ENCODE measurements around the gene ACOX3.

ACOX3 gene

GRCh38 chr4:8400632-8401325, 39.7 kb downstream of the ACOX3 start:
- H3K27me3 ChIP-seq (ENCODE audit: insufficient read depth, low read length): no peaks in the 10 kb centered on the region
- peaks cover 6% of the 10 kb centered on the region; the same call in 1 of the 2 replicates for H3K4me1 ChIP-seq (ENCODE audit: insufficient read depth, low read length)
- H3K9ac ChIP-seq (ENCODE audit: low read depth, low read length): no peak overlapping the region
- no peak overlapping the region for H3K4me3 ChIP-seq (ENCODE audit: low read length)
- peaks cover 6% of the 10 kb centered on the region; the same call in 1 of the 2 replicates for H3K36me3 ChIP-seq (ENCODE audit: insufficient read depth, low read depth, low read length)
- H3K9me3 ChIP-seq (ENCODE audit: insufficient read depth, low read depth, low read length): no peaks in the 10 kb centered on the region
- no peak overlapping the region for H3K27ac ChIP-seq (ENCODE audit: low read length)

- Histone ChIP-seq H3K4me1 (ENCODE audit: insufficient read depth, low read length) (peaks cover 6% of the 10 kb centered on the region; the same call in 1 of the 2 replicates), H3K27ac (ENCODE audit: low read length) (no peak overlapping the region), H3K36me3 (ENCODE audit: insufficient read depth, low read depth, low read length) (no peaks in the 10 kb centered on the region), H3K9ac (ENCODE audit: low read depth, low read length) (no peak overlapping the region), H3K4me3 (ENCODE audit: low read length) (no peak overlapping the region), H3K27me3 (ENCODE audit: insufficient read depth, low read length) (no peaks in the 10 kb centered on the region), H3K9me3 (ENCODE audit: insufficient read depth, low read depth, low read length) (no peaks in the 10 kb centered on the region)
These were observed 41.2 kb downstream of the ACOX3 start for GRCh38 chr4:8399298-8399697.

DNA sequence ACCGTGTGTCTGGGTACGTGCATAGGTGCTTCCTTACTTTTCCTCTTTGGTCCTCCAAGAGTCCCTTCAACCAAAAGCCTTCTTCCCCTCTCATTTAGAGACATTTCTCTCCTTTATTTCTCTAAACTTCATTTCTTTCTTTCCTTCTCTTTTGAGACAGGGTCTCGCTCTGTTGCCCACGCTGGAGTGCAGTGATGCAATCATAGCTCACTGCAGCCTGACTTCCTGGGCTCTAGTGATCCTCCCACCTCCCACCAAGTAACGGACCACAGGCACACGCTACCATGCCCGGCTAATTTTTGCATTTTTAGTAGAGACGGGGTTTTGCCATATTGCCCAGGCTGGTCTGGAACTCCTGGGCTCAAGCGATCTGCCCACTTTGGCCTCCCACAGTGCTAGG, 42.2 kb downstream of the ACOX3 start:
- H3K27ac ChIP-seq (ENCODE audit: low read length): no peak overlapping the region
- H3K9me3 ChIP-seq (ENCODE audit: insufficient read depth, low read depth, low read length): no peaks in the 10 kb centered on the region
- H3K9ac ChIP-seq (ENCODE audit: low read depth, low read length): no peak overlapping the region
- no peaks in the 10 kb centered on the region for H3K36me3 ChIP-seq (ENCODE audit: insufficient read depth, low read depth, low read length)
- H3K4me1 ChIP-seq (ENCODE audit: insufficient read depth, low read length): peaks cover 6% of the 10 kb centered on the region; the same call in 1 of the 2 replicates
- H3K27me3 ChIP-seq (ENCODE audit: insufficient read depth, low read length): no peaks in the 10 kb centered on the region
- H3K4me3 ChIP-seq (ENCODE audit: low read length): no peak overlapping the region

DNA sequence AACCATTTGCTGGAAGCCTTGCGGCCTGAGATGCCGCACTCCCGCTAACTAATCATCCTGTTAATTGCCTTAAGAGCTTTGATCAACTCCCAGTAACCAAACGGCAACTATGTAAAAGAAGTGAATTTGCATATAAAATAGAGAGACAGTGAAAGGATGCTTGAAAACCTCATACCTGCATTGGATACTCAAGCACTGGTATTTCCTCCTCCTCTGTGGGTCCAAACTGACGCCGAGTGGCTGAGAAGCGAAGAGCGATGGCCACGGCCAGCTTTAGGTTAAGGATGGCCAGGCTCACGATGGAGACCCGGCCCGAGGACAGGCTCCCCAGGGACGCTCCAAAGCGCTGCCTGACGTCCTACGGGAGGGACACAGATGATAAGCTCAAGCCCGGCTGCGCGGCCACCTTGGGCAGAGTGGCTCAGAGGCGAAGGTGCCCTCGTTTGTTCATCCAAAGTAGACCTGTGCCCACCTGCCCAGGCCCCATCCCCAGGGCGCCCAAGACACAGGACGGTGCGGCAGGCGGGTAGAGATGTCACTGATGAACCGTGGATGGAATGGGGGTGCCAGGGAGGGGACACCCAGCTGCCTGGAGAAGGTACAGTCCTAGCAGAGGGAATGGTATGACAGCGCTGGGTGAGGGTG, 43.6 kb downstream of the ACOX3 start:
- Histone ChIP-seq H3K4me3 (ENCODE audit: low read length) (no peak overlapping the region; the same call in 1 of the 2 replicates), H3K27ac (ENCODE audit: low read length) (no peak overlapping the region), H3K4me1 (ENCODE audit: insufficient read depth, low read length) (peaks cover 7% of the 10 kb centered on the region; the same call in 1 of the 2 replicates), H3K36me3 (ENCODE audit: insufficient read depth, low read depth, low read length) (no peaks in the 10 kb centered on the region), H3K9ac (ENCODE audit: low read depth, low read length) (no peak overlapping the region), H3K9me3 (ENCODE audit: insufficient read depth, low read depth, low read length) (no peaks in the 10 kb centered on the region), H3K27me3 (ENCODE audit: insufficient read depth, low read length) (no peaks in the 10 kb centered on the region)

DNA sequence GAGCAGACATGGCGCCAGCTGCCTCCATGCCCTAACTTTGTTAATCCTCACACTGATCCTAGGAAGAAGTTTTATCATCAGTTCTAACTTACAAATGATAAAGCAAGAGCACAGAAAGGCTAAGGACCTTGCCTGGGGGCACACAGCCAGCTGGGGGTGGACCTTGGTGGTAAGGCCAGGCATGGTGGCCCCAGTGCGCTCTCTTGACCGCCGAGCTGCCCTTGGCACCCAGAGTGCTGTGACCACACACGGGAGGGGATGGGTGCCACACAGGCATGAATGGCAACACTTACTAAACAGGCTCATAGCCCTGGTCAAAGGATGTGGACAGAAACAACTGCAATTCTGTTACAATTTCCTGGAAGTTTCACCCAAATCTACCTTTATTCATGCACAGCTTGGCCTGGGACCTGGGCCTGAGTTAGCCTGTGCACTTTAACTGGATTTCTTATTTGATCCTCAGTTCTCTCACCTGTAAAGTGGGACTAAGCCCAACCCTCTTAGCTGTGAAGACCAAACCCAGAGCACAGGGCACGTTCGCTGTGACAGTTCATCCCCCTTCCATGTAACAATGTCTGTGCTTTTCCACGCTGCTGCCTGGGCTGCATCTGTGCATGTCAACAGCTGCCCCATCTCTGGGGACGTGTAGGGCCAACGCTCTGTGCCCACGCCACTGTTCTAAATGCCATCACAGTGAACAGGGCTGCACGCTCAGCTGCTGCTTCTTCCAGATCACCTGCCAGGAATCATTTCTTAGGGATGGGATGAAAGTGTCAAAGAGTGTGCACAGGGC, 44.8 kb downstream of the ACOX3 start:
- Histone ChIP-seq H3K4me1 (ENCODE audit: insufficient read depth, low read length) (peaks cover 9% of the 10 kb centered on the region; the same call in 1 of the 2 replicates), H3K9ac (ENCODE audit: low read depth, low read length) (no peak overlapping the region), H3K27ac (ENCODE audit: low read length) (no peak overlapping the region), H3K27me3 (ENCODE audit: insufficient read depth, low read length) (no peaks in the 10 kb centered on the region), H3K9me3 (ENCODE audit: insufficient read depth, low read depth, low read length) (no peaks in the 10 kb centered on the region), H3K4me3 (ENCODE audit: low read length) (no peak overlapping the region), H3K36me3 (ENCODE audit: insufficient read depth, low read depth, low read length) (no peaks in the 10 kb centered on the region)

DNA sequence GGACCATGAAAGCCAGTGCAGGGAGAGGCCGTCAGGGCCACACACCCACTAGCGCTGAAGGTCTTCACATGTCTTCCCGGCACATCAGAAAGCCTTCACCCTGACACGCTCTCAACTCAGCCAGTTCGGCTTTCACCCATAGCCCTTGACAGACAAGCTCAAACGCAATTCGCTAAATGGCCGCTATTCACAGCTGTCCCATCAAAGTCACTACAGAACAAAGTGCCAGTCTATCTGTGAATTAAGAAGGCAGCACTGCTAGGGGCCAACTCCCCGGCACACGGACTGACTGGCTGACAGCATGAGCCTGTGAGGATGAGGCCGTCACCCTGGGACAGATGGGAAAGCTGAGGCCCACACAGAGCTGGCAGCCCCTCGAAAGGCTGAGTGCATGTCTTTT, 45.7 kb downstream of the ACOX3 start:
- H3K27me3 ChIP-seq (ENCODE audit: insufficient read depth, low read length): no peaks in the 10 kb centered on the region
- H3K4me3 ChIP-seq (ENCODE audit: low read length): no peak overlapping the region
- H3K9me3 ChIP-seq (ENCODE audit: insufficient read depth, low read depth, low read length): no peaks in the 10 kb centered on the region
- H3K27ac ChIP-seq (ENCODE audit: low read length): no peak overlapping the region
- H3K9ac ChIP-seq (ENCODE audit: low read depth, low read length): no peak overlapping the region
- H3K36me3 ChIP-seq (ENCODE audit: insufficient read depth, low read depth, low read length): no peaks in the 10 kb centered on the region
- peaks cover 9% of the 10 kb centered on the region; the same call in 1 of the 2 replicates for H3K4me1 ChIP-seq (ENCODE audit: insufficient read depth, low read length)

DNA sequence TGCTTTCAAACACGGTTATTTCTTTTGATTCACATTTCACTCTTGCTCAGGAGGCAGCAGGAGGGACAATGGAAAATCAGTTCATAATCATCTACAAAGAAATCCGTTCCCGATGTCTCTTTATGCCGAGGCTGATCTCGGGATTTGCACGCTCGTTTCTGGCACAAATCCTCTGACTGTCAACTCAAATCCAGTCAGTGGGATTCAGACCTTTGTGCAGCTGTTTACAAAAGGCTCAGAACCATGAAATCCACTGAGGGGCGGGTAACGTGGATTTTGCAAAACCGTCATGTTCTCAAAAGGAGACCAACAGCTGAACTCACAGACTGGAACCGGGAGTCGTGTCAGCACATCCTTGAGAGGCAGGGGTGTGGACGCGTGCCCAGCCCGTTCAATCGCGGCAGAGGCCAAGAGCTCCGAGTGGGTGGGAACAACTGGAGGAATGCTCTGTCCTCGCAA, 46.4 kb downstream of the ACOX3 start:
- no peaks in the 10 kb centered on the region for H3K27me3 ChIP-seq (ENCODE audit: insufficient read depth, low read length)
- peaks cover 9% of the 10 kb centered on the region; the same call in 1 of the 2 replicates for H3K4me1 ChIP-seq (ENCODE audit: insufficient read depth, low read length)
- H3K4me3 ChIP-seq (ENCODE audit: low read length): no peak overlapping the region
- H3K27ac ChIP-seq (ENCODE audit: low read length): no peak overlapping the region
- H3K9ac ChIP-seq (ENCODE audit: low read depth, low read length): no peak overlapping the region
- no peaks in the 10 kb centered on the region; the same call in 1 of the 2 replicates for H3K36me3 ChIP-seq (ENCODE audit: insufficient read depth, low read depth, low read length)
- no peaks in the 10 kb centered on the region for H3K9me3 ChIP-seq (ENCODE audit: insufficient read depth, low read depth, low read length)

- no peak overlapping the region for H3K27ac ChIP-seq (ENCODE audit: low read length)
- H3K36me3 ChIP-seq (ENCODE audit: insufficient read depth, low read depth, low read length): no peaks in the 10 kb centered on the region; the same call in 1 of the 2 replicates
- no peak overlapping the region for H3K9ac ChIP-seq (ENCODE audit: low read depth, low read length)
- no peak overlapping the region for H3K4me3 ChIP-seq (ENCODE audit: low read length)
- peaks cover 9% of the 10 kb centered on the region; the same call in 1 of the 2 replicates for H3K4me1 ChIP-seq (ENCODE audit: insufficient read depth, low read length)
- no peaks in the 10 kb centered on the region for H3K27me3 ChIP-seq (ENCODE audit: insufficient read depth, low read length)
- H3K9me3 ChIP-seq (ENCODE audit: insufficient read depth, low read depth, low read length): no peaks in the 10 kb centered on the region
These were observed 46.9 kb downstream of the ACOX3 start for GRCh38 chr4:8393593-8394038.

DNA sequence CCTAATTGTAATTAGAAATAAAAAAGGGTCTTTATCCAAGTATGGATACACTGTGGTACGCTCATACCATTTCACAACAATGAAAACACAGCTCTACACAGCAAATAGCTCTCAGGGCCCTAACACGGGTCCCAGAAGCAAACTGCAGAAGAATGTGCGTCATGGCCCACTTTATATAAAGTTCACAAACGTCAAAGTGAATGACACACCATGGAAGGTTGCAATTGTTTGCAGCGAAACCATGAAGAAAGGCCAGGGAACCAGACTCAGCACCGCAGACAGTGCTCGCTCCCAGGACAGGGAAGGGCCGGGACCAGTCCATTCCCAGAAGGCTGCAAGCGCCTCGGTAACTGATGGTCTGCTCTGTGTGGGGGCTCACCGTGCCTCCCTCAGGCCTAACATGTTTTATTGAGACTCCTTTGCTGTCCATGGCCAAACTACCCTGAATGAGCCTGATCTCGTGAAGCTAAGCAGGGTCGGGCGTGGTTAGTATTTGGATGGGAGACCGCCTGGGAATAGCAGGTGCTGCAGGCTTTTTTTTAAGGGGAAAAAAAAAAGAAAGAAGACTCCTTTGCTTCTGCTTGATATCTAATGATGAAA, 47.8 kb downstream of the ACOX3 start:
- Histone ChIP-seq H3K9me3 (ENCODE audit: insufficient read depth, low read depth, low read length) (no peaks in the 10 kb centered on the region), H3K4me3 (ENCODE audit: low read length) (no peak overlapping the region), H3K36me3 (ENCODE audit: insufficient read depth, low read depth, low read length) (no peaks in the 10 kb centered on the region; the same call in 1 of the 2 replicates), H3K9ac (ENCODE audit: low read depth, low read length) (no peak overlapping the region), H3K27me3 (ENCODE audit: insufficient read depth, low read length) (no peaks in the 10 kb centered on the region), H3K27ac (ENCODE audit: low read length) (no peak overlapping the region), H3K4me1 (ENCODE audit: insufficient read depth, low read length) (peaks cover 9% of the 10 kb centered on the region; the same call in 1 of the 2 replicates)

DNA sequence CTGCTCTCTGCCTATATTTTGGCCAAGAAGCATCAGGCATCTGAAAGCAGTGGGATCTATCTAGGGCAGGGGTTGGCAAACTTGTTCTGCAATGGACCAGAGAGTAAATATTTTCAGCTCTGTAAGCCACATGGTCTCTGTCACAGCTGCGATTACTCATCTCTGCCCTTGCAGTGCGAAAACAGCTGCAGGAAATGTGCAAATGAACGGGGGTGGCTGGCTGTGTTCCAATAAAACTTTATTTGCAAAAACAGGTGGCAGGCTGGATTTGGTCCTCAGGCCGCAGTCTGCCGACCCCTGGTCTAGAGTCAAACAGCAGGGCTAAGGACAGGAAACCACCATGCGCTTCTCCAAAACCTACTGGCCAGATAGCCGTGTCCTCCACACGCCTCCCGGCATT, 48.6 kb downstream of the ACOX3 start:
- no peaks in the 10 kb centered on the region for H3K9me3 ChIP-seq (ENCODE audit: insufficient read depth, low read depth, low read length)
- H3K27ac ChIP-seq (ENCODE audit: low read length): no peak overlapping the region
- no peaks in the 10 kb centered on the region; the same call in 1 of the 2 replicates for H3K36me3 ChIP-seq (ENCODE audit: insufficient read depth, low read depth, low read length)
- peaks cover 7% of the 10 kb centered on the region; the same call in 1 of the 2 replicates for H3K4me1 ChIP-seq (ENCODE audit: insufficient read depth, low read length)
- no peak overlapping the region for H3K9ac ChIP-seq (ENCODE audit: low read depth, low read length)
- no peak overlapping the region for H3K4me3 ChIP-seq (ENCODE audit: low read length)
- H3K27me3 ChIP-seq (ENCODE audit: insufficient read depth, low read length): no peaks in the 10 kb centered on the region

DNA sequence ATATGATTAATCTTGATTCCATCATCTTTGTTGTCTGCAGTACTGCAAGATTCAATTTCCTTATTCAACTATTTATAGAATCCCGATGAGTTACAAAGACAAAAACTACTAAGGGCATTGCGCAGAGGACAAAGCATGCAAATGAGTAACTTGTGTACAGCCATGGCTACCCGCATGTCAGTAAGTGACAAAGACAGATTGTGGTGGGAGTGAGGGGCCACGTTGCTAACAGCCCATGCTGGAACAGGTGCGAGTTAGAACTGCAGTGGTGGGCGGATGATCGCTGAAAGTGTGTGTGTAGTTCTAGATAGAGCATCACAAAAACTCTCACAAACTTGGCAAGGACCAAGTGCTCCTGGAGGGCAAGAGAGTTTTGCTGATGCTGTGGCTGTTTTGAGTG, 49.5 kb downstream of the ACOX3 start:
- no peak overlapping the region for H3K4me3 ChIP-seq (ENCODE audit: low read length)
- 0 out of 2 replicates have a peak, but pooled peaks cover 3% of the 10 kb centered on the region for H3K4me1 ChIP-seq (ENCODE audit: insufficient read depth, low read length)
- H3K9me3 ChIP-seq (ENCODE audit: insufficient read depth, low read depth, low read length): no peaks in the 10 kb centered on the region
- H3K27me3 ChIP-seq (ENCODE audit: insufficient read depth, low read length): no peaks in the 10 kb centered on the region
- H3K9ac ChIP-seq (ENCODE audit: low read depth, low read length): no peak overlapping the region
- no peaks in the 10 kb centered on the region; the same call in 1 of the 2 replicates for H3K36me3 ChIP-seq (ENCODE audit: insufficient read depth, low read depth, low read length)
- H3K27ac ChIP-seq (ENCODE audit: low read length): no peak overlapping the region

All from iPS-20b (cell line).